GM19240 (cell line): ENCODE results near the gene CSH2.
"Not testable (repeated sequence)": the region's sequence is repeated elsewhere in the genome, so short reads cannot be mapped to it uniquely, and the experiment has no call there.

Experiments
- DNase-seq: peaks from one replicate; pipeline ENCODE4 v3.0.0; 2011; ENCODE audit warnings: low spot score; ENCODE audit not compliant: insufficient read length

The CSH2 gene

DNA sequence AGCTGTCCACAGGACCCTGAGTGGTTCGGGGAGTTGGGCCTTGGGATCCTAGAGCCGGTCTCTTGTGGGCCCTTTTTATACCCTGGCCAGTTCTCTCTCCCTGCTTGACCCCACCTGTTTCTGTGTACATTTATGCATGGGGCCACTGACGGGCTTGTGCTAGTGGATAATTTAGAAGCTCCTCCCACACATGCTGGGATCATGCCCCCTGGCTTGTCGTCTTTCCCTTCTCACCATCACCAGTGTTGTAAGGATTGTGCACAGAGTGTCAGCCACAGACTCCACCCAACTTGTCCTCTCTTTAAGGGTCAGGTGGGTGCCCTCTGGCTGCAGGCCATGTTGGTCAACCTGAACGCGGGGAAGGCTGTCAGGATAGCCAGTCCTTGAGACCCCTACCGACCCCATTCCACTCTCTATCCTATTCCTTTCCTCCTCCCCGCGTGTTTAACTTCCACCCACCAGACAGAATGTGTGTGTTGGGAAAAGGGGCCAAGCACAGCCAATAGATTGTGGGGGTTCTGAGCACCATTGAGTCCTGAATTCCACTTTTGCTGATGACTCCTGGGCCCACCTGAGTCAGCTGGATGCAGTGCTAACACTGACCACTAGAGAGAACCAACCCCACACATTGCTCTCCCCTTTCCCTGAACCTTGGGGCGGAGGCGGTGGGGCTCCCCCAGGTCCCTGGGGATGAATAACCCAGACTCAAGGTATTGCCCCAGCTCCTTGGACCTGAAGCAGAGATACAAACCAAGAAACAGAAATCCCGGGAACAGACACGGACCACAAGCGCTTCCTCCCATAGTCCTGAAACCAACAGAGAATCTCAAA is 23.3 kb upstream of the CSH2 start, which contains the start of gene CSH1:
Gene CSH1, minus strand, starts transcription at position 51 of the 831 bp plus-strand sequence. CDS start 63 bp downstream, outside the sequence.
- not testable (repeated sequence) for DNase-seq

DNA sequence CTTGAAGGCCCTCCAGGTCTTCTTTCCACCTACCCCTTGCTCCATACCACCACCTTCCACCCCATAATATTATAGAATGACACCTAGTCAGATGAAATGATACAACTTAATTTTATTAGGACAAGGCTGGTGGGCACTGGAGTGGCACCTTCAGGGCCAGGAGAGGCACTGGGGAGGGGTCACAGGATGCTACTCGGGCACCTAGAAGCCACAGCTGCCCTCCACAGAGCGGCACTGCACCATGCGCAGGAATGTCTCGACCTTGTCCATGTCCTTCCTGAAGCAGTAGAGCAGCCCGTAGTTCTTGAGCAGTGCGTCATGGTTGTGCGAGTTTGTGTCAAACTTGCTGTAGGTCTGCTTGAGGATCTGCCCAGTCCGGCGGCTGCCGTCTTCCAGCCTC is 21.3 kb upstream of the CSH2 start:
- DNase-seq: not testable (repeated sequence)

DNA sequence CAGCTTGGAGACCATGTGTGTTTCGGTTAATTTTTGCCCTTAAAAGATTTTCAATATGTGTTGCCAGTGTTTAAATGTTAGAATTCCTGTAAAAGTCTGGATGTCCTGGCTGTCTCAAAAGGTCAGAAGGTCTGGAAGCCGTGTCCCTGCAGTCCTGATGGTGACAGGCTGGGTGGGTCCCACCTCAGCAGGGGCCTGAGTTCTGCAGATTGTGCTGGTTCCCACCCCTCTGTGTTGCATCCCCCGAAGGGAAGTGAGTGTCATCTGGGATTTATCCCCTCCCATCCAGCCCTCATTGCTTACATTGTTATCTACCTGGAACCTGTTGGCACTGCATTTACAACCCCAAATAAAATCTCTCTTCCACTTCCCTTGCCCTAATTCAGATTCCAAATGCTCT is 20.5 kb upstream of the CSH2 start:
- DNase-seq: not testable (repeated sequence)

DNA sequence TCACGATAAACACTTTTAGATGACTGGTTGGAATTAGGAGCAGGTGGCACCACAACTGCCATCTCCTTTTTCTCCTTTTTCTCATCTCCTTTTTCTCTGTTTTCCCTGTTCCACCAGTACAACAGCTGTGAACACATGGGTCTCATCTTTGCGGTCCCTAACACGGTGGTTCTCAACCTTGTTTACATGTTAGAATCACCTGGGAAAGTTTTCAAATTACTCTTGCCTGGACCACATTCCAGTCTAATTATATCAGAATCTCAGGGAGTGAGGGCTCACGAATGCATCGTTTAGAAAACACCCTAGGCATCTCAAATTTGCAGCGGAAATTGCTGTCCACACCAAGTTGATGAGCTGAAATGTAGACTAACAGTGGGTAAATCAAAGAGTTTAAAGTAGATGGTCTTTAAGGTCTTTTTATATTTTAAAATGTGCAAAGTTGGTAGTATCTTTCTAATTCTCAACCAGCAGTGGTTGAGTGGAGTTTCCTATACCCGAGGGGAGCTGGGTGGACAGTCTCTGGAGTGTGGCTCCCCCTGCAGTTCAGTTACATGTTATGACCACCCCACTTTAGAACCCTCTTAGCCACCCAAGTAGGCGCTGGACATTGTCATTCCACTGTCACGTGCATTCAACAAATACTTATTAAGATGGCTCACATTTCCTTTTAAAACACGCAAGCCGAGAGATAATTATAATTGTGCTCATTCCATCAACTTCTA is 19.0 kb upstream of the CSH2 start:
- not testable (repeated sequence) for DNase-seq

DNA sequence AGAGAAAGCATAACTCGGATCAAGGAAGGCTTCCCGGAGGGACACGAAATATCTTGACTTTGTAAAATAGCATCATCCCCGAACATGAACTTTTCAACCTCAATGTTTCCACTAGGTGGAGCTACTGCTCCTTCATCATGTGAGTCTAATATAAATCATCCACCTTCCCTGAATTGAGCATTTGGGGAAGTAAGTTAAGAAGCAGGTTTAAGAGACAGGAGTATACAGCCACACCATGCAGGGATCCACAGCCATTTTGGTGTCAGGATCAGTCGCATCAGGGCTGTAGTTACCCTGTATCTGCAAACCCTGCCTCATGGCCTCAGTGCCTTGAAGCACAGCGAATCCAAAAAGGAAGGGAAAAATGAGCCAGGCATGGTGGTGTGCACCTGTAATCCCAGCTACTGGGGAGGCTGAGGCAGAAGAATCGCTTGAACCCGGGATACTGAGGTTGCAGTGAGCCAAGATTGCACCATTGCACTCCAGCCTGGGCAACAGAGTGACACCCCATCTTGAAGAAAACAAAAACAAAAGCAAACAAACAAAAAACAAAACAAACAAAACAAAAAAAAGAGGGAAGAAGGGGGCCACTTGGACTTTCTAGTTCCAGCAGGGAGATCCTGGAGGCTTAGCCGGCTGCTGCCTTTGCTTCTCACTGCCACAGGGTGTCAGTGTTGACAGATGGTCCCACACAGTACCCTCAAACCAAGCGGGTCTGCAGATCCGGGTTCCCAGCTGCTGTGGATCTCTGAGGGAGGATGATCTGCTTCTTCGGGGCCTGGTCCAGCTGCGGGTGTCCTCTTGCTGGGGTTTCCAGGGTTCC is 15.8 kb upstream of the CSH2 start:
- DNase-seq: not testable (repeated sequence)

DNA sequence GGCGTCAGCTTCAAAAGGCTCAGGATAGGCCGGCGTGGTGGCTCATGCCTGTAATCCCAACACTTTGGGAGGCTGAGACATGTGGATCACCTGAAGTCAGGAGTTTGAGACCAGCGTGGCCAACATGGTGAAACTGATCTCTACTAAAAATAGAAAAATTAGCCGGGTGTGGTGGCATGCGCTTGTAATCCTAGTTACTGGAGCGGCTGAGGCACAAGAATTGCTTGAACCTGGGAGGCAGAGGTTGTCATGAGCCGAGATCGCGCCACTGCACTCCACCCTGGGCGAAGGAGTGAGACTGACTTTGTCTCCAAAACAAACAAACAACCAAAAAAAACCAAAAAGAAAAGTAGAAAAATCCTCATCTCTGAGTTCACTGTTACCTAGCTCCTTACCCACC is 11.6 kb upstream of the CSH2 start:
- not testable (repeated sequence) for DNase-seq

DNA sequence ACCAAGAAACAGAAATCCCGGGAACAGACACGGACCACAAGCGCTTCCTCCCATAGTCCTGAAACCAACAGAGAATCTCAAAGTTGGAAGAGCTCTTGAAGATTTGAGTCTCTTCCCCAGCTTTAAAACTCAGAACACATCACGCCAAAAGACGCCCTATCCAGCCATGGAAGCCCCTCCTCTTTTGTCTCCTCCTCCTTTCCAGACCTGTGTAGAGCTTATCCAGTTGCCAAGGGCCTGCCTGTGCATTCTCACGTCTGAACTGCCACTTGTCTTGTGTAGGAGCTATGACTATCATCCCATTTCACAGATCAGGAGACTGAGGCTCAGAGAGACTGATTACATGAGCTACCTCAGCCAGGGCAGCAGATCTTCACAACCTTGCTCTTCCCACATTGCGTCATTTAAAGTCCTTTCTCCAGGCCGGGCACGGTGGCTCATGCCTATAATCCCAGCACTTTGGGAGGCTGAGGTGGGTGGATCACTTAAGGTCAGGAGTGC is 9.2 kb upstream of the CSH2 start:
- not testable (repeated sequence) for DNase-seq

DNA sequence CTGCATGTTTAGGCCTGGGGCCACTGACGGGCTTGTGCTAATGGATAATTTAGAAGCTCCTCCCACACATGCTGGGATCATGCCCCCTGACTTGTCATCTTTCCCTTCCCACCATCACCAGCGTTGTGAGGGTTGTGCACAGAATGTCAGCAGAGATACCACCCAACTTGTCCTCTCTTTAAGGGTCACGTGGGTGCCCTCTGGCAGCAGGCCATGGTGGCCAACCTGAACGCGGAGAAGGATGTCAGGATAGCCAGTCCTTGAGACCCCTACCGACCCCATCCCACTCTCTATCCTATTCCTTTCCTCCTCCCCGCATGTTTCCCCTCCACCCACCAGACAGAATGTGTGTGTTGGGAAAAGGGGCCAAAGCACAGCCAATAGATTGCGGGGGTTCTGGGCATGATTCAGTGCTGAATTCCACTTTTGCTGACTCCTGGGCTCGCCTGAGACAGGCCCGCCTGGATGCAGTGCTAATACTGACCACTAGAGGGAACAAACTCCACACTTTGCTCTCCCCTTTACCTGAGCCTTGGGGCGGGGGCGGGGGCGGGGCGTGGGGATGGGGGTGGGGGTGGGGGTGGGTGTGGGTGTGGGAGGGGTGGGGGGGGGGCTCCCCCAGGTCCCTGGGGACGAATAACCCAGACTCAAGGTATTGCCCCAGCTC is 8.6 kb upstream of the CSH2 start, which contains the start of gene GH2:
Gene GH2, minus strand, starts transcription at position 10 of the 667 bp plus-strand sequence. CDS start 143 bp downstream, outside the sequence.
- DNase-seq: peak; percentile 38

DNA sequence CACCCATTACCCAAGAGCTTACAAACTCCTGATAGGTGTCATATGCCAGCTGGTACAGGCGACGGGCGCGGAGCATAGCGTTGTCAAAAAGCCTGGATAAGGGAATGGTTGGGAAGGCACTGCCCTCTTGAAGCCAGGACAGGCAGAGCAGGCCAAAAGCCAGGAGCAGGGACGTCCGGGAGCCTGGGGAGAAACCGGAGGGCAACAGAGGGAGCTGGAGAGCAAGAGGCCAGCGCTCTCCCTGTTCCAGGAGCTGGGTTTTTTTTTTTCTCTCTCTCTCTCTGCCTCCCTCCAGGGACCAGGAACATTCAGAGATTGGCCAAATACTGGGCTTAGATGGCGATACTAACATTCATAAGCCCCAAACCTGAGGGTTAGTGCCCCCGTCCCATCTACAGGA is 7.9 kb upstream of the CSH2 start:
- not testable (repeated sequence) for DNase-seq

DNA sequence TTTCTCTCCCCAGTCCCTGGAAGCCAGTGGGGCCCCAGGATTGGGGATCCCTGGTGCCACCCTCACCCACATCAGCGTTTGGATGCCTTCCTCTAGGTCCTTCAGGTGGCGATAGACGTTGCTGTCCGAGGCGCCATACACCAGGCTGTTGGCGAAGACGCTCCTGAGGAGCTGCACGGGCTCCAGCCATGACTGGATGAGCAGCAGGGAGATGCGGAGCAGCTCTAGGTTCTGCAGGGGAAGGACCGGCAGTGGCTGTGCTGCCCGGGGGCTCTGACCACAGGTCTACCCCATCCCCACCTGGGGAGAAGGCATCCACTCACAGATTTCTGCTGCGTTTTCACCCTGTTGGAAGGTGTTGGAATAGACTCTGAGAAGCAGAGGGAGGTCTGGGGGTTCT is 7.2 kb upstream of the CSH2 start:
- no peak for DNase-seq

DNA sequence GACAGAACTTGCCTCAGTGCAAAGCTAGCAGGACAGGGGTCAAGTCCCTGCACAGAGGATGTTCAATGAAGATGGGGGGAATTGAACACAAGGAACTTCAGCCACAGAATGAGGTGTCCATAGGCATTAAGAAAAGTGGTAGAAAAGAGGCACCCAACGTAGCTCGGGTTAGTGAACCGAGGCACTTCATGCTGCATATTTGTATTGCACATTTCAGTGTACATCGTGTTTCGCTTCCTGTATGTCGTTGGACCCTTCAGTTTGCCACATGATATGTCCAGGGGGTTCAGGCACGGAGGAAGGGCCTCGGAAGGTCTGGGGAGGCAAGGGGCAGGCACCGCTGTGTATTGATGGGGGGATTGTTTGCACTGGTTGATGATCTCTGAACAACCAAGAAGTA is 4.9 kb upstream of the CSH2 start:
- DNase-seq: not testable (repeated sequence)

DNA sequence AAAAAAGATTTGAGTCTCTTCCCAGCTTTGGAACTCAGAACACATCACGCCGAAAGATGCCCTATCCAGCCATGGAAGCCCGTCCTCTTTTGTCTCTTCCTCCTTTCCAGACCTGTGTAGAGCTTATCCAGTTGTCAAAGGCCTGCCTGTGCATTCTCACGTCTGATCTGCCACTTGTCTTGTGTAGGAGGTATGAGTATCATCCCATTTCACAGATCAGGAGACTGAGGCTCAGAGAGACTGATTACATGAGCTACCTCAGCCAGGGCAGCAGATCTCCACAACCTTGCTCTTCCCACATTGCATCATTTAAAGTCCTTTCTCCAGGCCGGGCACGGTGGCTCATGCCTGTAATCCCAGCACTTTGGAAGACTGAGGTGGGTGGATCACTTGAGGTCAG is 1.2 kb upstream of the CSH2 start:
- DNase-seq: not testable (repeated sequence)

DNA sequence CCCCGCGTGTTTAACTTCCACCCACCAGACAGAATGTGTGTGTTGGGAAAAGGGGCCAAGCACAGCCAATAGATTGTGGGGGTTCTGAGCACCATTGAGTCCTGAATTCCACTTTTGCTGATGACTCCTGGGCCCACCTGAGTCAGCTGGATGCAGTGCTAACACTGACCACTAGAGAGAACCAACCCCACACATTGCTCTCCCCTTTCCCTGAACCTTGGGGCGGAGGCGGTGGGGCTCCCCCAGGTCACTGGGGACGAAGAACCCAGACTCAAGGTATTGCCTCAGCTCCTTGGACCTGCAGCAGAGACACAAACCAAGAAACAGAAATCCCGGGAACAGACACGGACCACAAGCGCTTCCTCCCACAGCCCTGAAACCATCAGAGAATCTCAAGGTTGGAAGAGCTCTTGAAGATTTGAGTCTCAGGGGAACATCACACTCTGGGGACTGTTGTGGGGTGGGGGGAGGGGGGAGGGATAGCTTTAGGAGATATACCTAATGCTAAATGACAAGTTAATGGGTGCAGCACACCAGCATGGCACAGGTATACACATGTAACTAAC is 667 bp upstream of the CSH2 start:
- DNase-seq: not testable (repeated sequence)

DNA sequence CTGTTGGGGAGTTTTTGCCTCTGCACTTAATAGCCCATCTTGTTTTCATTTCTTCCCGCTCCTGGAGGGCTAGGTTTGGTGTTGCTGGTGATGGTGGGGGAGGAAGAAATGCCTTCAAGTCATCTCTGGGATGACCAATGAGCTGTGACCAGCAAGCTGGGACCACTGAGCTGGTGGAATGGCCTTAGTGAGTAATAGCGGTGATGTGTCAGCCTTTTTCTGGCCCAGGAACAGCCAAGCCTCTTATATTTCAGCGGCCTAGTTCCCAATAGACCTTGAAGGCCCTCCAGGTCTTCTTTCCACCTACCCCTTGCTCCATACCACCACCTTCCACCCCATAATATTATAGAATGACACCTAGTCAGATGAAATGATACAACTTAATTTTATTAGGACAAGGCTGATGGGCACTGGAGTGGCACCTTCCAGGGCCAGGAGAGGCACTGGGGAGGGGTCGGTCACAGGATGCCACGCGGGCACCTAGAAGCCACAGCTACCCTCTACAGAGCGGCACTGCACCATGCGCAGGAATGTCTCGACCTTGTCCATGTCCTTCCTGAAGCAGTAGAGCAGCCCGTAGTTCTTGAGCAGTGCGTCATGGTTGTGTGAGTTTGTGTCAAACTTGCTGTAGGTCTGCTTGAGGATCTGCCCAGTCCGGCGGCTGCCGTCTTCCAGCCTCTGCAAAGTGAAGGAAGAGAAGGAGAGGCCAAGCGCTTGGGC is 1.7 kb downstream of the CSH2 start:
- DNase-seq: not testable (repeated sequence)

DNA sequence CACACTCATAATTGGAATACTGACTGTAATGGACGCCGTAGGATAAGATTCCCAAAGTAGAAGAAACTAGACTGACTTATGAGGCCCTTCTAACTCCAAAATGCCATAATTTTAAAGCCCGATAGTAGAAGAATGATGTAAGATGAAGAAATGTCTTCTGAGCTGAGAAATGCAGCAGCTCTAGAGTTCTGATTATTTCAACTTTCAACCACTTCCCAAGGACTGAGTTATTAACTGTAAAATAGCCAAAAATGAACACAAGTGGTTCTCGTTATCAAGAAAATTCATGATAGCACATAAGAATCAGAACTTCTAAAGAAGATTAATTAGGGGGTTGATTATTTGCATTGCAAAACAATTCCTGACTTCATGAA is 3.2 kb downstream of the CSH2 start:
- not testable (repeated sequence) for DNase-seq

DNA sequence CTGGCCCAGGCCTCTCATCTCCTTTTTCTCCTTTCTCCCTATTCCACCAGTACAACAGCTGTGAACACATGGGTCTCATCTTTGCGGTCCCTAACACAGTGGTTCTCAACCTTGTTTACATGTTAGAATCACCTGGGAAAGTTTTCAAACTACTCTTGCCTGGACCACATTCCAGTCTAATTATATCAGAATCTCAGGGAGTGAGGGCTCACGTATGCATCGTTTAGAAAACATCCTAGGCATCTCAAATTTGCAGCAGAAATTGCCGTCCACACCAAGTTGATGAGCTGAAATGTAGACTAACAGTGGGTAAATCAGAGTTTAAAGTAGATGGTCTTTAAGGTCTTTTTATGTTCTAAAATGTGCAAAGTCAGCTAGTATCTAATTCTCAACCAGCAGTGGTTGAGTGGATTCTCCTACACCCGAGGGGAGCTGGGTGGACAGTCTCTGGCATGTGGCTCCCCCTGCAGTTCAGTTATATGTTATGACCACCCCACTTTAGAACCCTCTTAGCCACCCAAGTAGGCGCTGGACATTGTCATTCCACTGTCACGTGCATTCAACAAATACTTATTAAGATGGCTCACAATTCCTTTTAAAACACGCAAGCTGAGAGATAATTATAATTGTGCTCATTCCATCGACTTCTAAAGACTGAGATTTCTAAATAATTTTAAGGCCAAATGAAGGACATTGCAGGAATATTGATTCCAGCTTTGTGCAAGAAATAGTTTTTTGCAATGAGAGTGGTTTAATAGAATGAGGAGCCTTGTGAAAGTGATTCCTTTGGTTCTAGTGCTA is 3.8 kb downstream of the CSH2 start:
- DNase-seq: not testable (repeated sequence)

DNA sequence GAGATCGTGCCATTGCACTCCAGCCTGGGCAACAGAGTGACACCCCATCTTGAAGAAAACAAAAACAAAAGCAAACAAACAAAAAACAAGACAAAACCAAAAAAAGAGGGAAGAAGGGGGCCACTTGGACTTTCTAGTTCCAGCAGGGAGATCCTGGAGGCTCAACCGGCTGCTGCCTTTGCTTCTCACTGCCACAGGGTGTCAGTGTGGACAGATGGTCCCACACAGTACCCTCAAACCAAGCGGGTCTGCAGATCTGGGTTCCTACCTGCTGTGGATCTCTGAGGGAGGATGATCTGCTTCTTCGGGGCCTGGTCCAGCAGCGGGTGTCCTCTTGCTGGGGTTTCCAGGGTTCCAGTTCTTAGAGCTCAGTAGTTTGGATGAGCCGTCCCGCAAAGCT is 6.9 kb downstream of the CSH2 start:
- DNase-seq: not testable (repeated sequence)

DNA sequence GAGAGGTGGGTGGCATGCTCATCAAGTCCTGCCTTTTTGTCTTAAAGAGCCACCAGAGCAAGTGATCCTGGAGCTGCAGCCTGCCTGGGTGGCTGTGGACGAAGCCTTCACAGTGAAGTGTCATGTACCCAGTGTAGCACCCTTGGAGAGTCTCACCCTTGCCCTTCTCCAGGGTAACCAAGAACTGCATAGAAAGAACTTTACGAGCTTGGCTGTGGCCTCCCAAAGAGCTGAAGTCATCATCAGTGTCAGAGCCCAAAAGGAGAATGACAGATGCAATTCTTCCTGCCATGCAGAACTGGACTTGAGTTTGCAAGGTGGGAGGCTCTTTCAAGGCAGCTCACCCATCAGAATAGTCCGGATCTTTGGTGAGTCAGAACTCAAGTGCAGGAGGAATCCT is 14.2 kb downstream of the CSH2 start:
- DNase-seq: no peak

DNA sequence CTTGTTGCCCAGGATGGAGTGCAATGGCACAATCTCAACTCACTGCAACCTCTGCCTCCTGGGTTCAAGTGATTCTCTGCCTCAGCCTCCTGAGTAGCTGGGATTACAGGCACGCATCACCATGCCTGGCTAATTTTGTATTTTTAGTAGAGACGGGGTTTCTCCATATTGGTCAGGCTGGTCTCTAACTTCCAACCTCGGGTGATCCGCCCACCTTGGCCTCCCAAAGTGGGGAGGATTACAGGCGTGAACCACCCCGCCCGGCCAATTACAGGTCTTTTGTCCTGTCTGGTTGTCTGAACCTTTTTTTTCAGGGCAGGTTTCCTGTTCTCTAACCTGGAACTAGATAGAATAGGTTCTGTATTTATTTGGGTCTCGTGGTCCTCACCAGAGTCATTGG is 17.1 kb downstream of the CSH2 start:
- not testable (repeated sequence) for DNase-seq
